NOMO-1 (cell line): ENCODE data around the gene ACOXL.

Experiments used
- DNase-seq, 2 experiments: peaks; one replicate each; lab custom pipeline; 2025; ENCODE audit not compliant: unreplicated experiment in 2 of 2; lab: John Stamatoyannopoulos, UW

ACOXL gene

DNA sequence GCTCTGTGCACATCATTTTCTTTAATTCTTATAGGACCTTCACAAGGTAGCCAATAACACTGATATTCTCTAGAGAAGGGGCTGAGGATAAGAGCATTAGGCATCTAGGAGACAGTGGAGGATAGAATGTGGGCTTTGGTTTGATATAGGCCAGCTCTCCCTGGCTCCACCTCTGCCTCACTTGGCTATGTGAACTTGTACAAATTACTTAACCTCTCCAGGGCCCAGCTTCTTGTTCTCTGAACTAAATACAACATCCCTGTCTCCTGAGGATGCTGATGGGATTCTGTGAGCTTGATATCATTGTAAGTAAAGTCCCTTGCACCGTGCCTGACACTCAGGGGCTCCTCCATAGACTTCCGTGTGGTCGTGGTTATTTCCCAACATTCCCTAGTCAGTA, 87.3 kb downstream of the ACOXL start:
- DNase-seq, result no peak

DNA sequence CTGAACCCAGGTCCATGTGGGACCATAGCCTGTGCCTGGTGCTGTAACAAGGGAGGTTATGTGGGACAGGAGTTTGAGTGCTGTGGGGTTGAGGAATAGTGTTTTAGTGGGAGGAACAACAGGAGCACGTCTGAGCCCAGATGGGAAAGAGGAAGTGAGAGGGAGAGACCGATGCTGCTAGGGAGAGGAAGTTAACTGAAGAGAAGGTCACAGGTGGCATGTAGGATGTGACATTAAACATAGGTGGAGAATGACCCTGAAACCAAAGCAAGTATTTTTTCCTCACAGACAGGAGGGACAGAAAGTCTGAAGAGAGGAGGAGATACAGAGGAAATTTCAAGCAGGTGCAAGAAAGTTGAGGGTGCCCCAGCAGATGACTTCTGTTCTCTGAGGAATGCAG, 87.8 kb downstream of the ACOXL start:
- DNase-seq, result peak; percentile 29 to 63

DNA sequence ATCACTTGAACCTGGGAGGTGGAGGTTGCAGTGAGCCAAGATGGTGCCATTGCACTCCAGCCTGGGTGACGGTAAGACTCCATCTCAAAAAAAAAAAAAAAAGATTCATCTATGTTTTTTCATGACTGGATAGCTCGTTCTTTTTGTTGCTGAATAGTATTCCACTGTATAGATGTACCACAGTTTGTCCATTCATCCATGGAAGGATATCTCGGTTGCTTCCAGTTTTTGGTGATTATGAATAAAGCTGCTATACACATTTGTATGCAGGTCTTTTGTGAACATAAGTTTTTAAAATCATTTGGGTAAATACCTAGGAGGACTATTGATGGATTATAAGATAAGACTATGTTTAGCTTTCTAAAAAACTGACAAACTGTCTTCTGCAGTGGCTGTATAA, 90.8 kb downstream of the ACOXL start:
- DNase-seq, result no peak

DNA sequence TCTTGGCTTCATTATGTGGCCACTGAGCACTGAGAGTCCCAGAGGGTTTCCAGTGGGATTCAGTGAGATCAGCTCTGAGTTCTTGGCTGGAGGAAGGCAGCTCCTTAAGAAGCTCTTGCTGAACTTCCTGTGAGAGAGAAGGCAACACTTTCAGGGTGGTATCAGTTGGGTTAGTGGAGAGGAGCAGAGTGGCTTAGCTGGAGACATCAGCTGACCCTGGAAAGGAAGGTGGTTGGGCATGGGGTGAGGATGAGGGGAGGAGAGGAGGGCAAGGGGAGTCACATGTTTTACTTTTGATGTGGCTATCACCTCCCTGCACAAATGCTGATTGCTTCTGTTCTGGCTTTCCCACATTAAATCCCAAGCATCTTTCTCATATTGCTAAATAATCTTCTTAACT, 95.1 kb downstream of the ACOXL start:
- DNase-seq, result no peak

DNA sequence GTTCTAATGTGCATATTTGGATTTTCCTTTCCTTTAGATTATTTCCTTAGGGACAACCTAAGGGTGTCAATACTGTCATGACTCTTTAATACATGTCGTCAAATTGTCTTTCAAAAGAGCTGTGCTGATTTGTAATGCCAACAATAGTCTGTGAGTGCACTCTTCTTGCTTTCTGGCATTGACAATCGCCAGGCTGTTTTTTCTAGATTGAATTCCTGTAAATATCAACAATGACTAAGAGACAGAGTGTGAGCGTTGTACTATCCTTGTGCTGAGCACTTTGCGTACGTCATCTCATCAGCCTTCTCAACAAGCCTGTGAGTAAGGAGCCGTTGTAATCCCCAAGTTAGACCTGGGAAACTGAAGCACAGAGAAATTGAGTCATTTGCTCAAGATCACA, 96.0 kb downstream of the ACOXL start:
- no peak for DNase-seq

DNA sequence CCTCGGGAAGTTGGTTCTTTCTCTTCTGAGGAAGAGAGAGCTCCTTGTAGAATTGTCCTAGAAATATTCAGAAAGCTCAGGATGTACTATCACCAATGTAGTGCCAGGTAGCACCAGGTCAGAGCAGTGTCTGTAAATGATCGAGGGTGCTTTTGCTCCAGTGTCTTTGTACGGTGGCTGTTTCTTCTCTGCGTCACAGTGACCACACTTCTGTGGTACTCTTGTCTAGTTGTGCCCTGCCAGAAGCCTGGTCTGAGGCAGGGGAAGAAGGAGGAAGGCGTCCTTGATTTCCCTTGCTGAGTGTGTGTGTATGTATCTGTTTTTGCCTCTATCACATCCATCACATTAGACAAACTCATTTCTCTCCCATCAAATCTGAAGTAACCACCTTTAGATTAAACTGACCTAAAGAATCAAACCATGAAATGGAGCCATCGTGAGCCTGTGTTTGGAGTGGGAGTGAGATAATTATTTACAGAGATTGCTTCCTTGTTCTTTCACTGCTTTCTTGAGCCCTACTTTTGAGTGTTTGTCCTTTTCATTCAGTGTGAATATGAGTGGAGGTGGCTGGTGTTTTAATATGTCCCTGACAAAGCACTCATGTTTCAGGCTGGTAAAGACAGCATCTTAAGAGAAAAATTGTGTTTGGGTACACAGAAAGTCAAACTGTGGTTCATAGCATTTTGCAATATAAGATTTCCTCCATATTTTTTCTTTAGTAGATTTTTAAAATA, 97.2 kb downstream of the ACOXL start:
- no peak for DNase-seq

DNA sequence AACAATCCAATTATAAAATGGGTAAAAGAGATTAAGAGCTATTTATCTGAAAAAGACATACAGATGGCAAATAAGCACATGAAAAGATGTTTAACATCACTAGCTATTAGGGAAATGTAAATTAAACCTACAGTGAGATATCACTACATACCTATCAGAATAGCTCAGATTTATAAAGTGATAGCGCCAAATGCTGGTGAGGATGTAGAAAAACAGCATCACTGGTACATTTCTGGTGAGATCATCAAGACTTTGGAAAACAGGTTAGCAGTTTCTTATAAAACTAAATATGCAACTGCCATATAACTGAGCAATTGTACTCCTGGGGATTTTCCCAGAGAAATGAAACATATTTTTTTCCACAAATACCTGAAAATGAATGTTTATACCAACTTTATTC, 100.4 kb downstream of the ACOXL start:
- DNase-seq, result no peak

DNA sequence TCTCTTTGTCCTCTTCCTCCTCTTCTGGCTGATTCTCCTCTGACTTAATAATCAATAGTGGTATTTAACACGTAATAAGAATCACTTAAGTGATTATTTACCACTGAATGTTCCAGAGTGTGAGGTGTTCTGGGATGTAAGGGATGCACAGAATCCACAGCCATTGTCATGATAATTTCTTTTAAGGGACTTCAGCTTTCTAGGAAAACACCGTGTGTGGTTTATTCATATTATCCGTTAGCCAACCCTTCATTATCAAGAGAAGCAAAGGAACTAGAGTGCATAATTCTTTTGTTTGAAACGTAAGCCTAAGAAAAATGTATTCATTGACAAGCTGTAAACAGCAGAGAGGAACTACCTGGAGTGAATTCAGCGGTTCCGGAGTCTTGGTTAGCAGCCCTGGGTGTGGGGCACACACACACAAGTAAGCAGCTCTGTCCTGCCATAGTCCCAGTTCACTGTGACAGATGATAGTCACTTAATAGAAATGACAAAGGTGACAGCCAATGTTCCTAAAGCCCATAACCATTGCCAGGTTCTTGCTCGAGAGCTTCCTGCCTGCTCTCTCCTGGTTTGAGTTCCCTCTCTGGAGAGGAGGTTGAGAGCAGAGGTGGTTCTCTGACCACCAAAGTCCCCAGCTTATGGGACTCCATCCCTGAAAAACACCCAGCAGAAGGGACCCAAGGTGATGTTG, 101.9 kb downstream of the ACOXL start:
- DNase-seq, result no peak

DNA sequence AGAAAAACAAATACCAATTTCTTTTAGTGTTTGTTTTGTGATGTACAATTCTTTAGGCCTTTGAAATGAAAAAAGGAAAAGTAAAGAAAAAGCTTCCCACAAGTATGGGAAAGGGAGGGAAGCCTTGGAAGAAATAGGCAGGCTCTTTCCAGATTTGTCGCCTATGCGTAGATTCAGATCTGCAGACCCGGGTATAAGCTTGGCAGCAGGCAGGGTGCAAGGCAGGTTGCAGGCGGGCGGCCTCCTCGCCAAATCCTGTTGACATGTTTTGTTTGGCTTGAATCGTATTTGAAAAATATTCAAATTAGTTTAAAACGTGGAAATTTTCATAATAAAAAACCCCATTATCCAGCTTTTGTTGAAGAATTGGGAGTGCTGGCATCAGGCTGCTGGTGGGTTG, 104.3 kb downstream of the ACOXL start:
- no peak for DNase-seq

DNA sequence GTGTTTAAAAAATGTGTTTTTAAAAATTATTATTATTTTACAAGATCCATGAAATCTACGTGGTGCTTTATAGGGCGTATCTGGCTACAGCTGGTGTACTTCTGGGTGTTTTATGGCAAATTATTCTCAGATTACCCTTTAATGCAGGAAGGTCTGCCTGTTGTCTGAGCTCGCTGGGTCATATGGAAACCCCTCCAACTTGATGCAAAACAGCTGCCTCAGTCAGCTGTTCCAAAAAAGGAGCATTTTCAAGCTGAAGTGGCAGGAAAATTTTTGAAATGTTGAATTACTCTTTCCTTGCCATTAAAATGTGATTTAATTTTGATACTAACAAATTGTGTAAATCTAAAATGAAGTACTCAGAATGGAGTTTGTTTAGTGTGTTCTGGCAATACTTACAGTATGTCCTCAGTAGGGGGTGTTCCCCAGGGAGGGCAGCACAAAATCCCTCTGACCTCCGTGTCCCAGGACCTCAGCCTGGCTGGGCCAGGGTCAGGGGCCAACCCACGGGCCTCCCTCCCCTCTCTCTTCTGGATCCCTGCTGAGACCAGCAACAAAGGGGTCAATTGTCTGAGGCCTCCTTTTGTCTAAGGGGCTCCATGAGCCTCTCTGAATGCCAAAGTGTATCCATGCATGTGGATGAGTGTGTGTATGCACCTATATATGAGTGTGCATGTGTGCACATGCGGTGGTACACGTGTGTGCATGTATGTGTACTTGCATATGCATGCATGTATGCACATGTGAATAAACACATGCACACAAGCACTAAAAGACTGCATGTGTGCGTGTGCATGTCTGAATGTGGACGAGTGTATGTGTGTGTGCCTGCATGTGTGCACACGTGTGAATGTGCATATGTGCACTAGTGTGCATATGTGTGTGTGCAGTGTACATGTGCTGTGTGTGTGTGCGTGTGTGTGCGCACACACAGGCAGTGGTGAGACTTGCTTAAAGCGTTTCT, 105.4 kb downstream of the ACOXL start:
- no peak for DNase-seq

DNA sequence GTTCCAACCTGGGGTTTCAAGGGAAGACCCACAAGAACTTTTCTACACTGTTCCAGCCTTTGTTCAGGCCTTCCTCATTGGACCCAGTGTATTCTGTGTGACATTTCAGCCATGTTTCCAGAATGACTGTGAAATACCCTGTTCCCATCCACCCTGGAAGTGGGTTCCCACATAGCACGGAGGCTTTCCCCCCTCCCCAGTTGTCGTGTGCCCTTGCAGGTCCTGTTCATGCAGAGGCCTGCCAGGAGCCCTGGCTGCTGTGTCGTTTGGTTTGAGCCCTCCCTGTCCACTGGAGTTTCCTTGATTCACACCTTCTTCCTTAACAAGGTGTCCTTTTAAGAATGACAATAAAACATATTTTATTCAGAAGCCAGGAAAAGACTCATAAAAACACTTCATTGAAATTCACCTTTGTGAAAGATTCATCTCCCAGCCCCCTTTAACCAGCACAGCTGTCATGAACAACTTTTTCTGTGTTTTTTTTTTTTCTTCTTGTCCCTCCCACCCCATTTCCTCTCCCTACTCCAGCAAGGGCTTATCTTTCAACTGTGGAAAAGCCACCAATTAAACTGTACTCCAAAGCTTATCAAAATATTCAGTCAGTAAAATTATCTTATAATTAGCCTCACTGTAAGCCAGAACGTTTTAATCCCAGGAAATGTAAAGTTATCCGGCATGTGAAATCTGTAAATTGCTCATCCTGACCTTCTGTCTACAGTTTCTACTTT, 106.4 kb downstream of the ACOXL start:
- DNase-seq, result no peak

DNA sequence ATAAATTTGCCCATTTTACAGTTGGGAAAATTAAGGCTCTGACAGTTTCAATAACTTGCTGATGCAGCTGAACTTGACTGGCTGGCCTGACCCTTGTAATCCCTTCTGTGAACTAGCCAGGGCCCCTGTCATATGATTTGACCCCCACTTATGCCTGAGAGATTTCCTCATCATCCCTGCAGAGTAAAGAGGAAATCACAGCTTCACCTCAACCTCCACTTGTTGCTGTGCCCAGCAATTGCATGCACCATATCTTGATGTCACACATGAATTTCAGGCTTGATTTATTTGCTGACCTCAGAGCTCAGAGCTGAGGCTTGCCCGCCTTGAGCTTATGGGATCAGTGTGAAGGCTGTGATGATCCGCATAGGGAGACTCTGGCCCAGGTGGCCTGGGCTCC, 108.1 kb downstream of the ACOXL start:
- no peak for DNase-seq

DNA sequence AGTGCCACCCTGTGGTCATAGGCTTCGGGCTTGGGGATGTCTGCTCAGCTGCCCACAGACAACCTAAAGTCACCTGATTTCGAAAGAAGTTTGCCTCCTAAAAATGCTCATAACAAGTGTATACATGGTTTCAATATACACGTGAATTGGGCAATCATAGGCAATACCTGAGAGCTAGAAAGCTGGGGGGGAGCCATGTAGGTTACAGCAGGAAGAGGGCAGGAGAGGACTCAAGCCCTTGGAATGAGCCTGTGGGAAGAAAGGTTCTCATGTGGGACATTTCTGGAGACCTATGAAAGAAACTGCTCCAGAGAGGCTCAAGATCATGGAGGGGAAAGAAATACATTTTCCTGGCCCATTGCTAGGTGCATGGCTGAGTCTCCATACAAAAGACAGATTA, 109.7 kb downstream of the ACOXL start:
- DNase-seq, result no peak

DNA sequence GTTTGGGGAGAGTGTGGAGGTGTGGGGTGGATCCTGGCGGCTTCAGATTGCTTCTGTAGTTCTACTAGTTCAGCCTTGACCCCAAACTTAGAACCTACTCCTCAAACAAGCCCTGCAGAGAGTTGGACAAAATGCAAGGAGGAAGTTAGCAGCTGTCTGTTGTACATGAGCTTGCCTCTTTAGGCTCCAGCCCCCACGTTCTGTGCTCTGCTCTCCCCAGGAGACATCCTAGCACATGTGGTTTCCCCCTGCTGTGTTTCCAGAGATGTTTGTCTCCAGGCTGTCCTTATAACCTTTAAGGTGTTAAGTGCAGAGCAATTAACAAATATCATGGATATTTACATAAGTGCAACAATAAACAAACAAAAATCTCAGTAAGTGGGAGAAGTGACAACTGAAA, 111.1 kb downstream of the ACOXL start:
- peak in 1 of 2 experiments; percentile 37 for DNase-seq

DNA sequence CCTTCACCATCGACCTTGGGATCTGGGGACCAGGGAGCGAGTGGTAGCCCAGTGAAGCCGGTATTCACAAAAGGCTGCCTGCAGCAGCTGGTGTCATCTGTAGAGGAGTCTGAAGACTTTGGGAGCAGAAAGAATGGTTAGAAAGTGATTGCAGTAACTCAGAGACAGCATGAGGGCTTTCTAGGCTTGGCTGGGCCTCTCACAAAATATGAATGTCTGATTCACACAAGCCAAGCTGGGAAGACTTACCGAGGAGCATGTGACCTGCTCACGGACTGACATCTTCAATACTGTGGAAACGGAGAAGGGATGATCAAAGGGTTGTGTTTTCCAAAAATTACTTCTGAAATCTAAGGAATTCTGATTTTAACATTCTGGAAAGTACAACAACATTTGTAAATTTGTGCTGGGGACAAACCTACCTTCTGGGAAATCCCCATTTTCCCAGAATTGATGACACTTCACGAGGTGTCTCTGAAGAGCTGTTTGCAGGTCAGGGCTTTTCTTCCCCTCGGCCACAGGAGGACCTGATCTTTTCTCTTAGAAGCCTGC, 111.7 kb downstream of the ACOXL start:
- no peak for DNase-seq

DNA sequence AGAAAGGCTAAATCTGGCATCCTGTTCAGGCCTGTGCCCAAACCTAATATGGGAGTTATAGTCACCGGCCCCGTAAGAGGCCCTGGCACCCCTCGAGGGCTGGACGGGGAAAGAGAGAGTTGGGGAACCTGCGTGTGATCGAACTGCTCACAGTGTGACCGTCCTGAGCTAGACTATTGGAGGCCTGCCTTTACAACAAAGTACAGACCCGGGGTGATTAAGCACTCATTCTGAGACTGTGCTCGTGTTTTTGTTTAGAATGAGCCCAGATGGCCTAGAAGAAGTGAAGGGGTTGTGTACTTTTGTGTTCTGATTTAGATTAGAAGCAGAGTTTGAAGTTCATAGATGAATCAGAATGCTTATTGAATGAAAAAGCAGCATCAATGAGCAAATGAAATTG, 115.3 kb downstream of the ACOXL start:
- DNase-seq, result no peak

DNA sequence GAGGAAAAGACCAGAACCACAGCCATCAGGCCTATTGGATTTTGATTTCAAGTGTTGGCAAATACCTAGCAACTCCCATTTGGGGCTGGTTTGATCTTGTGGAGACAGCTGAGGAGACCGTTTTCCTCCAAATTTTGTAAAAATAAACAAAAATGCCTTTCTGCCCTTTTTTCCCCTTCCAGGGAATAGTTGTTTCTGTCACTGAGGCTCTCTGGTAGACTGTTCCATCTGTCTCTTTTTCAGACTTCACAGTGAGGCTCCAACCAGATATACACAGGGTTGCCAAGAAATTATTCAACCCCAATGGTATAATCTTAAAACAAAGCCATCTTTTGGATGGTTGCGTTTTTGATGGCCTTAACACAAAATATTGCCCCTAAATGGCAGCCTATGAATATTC, 115.7 kb downstream of the ACOXL start:
- no peak for DNase-seq

DNA sequence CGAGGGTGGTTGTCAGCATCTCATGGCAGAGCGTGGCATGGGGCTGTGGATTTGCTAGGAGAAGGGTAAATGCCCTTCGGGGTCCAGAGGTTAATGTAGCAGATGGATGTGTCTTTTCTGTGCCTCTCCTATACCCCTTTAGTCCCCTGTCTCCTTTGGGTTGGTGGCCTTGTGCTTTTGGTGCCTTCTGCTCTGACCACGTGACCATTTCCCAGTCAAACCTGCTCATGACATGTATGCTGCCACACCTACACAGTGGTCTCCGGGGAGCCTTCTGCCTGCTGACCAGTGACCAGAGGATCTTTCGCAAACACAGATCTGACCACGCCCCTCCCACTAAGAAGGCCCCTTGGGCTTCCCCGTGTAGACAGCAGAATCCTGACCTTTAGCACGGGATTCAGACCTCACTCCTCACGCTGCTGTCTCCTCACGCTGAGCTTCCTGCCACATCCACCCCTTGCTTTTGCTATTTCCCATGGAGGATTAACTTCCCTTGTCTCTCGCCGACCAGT, 116.2 kb downstream of the ACOXL start:
- DNase-seq, result no peak

DNA sequence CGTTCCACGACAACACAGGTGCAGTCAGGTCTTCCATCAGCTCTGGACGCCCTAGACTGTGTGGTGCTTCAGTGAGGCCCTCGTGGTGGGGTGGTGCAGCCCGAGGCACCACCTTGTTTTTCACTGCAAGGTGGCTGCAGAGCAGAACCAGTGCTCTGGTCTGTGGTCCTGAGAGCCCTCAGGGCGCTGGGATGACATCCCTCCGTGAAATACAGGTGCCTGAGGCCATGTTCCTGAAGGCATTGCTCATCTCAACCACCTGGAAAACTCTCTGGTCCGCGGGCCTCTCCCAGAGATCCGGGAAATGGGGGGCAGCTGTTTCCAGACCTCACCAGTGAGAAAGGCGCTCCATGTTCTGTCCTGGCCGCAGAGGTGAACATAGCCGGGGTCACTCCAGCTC, 119.2 kb downstream of the ACOXL start:
- DNase-seq, result no peak

DNA sequence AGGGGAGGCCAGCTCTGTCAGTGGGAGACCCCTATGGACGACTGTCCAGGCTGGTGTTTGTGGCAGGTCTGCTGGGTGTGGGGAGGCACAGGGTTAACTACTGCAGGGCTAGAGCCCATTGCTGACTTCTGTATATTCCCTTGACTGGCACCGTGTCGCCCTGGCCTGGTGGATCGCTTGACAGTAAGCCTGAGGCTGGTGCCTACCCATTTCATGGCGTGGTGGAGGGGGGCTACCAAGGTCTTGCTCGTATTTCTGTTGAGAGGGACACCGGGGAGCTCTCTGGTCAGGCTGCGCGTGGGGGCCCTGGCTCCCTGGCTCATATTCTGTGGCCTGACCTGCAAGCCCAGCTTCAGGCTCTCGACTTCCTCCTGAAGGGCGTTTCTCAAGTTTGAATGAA, 119.7 kb downstream of the ACOXL start:
- no peak for DNase-seq
